Astrocyte of the spinal cord (primary cell): ENCODE results near the gene ADAR.

Experiments
- DNase-seq: peaks from one replicate; pipeline ENCODE4 v3.0.0; 2011; ENCODE audit warnings: low read depth, low spot score
- H3K4me3 ChIP-seq: 2 replicates; pipeline ENCODE4 v1.5.1; 2011; ENCODE audit warnings: low read depth, mild to moderate bottlenecking, low read length, moderate library complexity
- in situ Hi-C: cut with HindIII; loops from 2 replicates; pipeline ENCODE4 v1.10.0; 2017; ENCODE audit warnings: low sequenced_read_pairs
- TF ChIP-seq, protein P1 (sequence below): IDR thresholded peaks from 2 replicates; pipeline ENCODE4 v1.5.1; 2012; ENCODE audit warnings: low read depth, mild to moderate bottlenecking, low read length, inconsistent platforms

The ADAR gene

DNA sequence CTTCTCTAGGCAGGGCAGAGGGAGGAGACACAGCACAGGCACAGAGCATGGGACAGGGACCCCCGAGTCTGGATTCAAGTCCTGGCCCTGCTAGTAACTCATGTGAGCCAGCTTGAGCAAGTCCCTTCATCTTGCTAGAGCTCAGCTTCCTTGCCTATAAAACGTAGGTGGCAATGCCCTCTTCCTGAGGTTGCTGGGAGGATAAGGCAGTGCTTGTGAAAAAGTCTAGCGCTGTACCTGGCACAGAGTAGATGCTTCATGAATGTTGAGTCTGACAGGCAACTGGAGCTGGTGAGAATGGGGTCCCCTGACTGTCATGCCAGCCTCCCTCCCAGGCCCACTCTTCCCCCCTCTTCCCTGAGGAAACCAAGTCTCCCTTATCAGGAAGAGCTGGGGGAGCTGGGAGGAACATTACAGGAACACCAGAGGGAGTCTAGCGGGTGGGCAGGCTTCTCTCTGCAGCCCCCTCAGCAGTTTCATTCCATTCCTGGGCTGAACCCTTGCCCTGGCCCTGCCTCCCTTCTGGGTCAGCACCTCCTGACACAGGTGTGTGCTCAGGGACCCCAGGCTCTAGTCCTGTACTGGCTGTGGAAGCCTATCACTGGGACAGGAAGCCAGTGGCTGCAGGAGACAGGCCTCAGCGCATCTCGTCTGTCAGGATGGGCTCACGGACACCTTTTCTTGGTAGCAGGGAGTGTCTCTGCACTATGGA is 30.5 kb downstream of the ADAR start:
- no peak overlapping the region for H3K4me3 ChIP-seq
- in situ Hi-C loops = no loop called here
- TF ChIP-seq, protein P1, sequence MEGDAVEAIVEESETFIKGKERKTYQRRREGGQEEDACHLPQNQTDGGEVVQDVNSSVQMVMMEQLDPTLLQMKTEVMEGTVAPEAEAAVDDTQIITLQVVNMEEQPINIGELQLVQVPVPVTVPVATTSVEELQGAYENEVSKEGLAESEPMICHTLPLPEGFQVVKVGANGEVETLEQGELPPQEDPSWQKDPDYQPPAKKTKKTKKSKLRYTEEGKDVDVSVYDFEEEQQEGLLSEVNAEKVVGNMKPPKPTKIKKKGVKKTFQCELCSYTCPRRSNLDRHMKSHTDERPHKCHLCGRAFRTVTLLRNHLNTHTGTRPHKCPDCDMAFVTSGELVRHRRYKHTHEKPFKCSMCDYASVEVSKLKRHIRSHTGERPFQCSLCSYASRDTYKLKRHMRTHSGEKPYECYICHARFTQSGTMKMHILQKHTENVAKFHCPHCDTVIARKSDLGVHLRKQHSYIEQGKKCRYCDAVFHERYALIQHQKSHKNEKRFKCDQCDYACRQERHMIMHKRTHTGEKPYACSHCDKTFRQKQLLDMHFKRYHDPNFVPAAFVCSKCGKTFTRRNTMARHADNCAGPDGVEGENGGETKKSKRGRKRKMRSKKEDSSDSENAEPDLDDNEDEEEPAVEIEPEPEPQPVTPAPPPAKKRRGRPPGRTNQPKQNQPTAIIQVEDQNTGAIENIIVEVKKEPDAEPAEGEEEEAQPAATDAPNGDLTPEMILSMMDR = no peak
- no peak for DNase-seq

DNA sequence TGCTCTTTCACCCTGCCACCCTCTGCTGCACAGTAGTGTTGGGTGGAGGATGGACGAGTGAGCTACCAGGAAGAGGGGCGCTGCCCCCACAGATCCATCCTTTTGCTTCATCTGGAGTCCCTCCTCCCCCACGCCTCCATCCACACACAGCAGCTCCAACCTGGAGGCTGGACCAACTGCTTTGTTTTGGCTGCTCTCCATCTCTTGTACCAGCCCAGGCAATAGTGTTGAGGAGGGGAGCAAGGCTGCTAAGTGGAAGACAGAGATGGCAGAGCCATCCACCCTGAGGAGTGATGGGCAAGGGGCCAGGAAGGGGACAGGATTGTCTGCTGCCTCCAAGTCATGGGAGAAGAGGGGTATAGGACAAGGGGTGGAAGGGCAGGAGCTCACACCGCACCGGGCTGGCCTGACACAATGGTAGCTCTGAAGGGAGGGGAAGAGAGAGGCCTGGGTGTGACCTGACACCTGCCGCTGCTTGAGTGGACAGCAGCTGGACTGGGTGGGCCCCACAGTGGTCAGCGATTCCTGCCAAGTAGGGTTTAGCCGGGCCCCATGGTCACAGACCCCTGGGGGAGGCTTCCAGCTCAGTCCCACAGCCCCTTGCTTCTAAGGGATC is 31.9 kb downstream of the ADAR start:
- in situ Hi-C loops = no loop called here
- TF ChIP-seq, protein P1 = no peak
- no peak overlapping the region for H3K4me3 ChIP-seq
- no peak for DNase-seq

DNA sequence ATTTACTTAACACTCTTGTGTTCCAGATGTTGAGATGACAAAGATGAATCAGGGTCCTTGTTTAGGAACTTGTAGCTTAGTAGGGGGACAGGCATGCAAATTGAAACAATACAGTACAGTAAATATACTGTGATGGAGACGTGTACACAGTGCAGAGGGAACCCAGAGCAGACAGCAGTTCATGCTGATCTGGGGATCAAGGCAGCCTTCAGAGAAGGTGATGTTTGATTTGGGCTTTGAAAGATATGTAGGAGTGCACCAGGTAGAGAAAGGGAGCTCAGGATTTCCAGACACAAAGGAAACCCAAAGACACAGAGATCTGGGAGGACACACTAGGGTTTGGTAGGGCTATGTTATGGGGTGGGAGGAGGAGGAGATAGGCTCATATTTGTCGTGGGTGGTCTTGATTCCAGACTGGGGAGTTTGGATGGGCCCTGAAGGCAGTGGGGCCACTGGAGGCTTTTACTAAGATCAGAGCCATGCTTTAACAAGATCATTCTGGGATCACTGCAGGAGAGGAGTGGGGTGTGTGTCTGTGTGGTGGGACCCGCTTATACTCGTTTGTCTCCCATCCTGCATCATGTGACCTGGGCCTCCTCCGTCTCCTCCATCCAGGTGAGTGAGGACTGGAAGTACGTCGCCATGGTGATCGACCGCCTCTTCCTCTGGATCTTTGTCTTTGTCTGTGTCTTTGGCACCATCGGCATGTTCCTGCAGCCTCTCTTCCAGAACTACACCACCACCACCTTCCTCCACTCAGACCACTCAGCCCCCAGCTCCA is 32.6 kb downstream of the ADAR start:
- DNase-seq = no peak
- no peak overlapping the region for H3K4me3 ChIP-seq
- in situ Hi-C loops = no loop called here
- TF ChIP-seq, protein P1 = no peak

DNA sequence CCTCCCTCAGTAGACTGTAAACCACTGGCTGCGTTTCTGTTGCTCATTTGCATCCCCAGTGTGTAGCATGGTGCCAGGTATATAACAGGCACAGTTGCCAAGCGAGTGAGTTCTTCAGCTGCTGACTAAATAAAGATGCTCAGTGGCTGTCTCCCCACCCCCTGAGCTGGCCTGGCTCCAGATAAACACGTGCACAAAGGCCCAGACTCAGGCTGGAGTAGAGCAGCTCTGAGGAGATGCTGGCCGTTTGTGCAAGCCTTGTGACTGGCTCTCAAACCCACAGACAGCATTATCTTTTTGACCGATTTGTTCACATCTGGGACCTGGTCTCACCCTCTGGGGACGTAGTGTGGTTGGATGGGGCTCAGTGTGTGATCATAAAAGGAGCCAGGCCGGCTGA is 33.3 kb downstream of the ADAR start:
- TF ChIP-seq, protein P1 = no peak
- no peak for DNase-seq
- H3K4me3 ChIP-seq = no peak overlapping the region
- in situ Hi-C loops = no loop called here

DNA sequence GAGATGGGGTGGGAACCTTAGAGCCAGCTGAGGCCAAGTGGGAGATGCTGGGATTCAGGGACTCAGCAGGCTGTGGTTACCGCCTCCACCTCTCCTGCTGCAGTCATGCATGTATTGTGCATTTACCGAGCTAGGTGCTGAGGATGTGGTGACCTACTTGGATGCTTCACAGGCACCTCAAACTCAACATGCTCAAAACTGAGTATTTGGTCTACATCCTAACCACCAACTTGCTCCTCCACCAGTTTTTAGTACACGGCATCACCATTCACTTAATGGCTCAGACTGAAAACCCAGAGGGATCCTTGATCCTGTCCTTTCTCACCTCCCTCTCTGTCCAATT is 34.8 kb downstream of the ADAR start:
- TF ChIP-seq, protein P1 = no peak
- no peak for DNase-seq
- H3K4me3 ChIP-seq = no peak overlapping the region
- in situ Hi-C loops = no loop called here

DNA sequence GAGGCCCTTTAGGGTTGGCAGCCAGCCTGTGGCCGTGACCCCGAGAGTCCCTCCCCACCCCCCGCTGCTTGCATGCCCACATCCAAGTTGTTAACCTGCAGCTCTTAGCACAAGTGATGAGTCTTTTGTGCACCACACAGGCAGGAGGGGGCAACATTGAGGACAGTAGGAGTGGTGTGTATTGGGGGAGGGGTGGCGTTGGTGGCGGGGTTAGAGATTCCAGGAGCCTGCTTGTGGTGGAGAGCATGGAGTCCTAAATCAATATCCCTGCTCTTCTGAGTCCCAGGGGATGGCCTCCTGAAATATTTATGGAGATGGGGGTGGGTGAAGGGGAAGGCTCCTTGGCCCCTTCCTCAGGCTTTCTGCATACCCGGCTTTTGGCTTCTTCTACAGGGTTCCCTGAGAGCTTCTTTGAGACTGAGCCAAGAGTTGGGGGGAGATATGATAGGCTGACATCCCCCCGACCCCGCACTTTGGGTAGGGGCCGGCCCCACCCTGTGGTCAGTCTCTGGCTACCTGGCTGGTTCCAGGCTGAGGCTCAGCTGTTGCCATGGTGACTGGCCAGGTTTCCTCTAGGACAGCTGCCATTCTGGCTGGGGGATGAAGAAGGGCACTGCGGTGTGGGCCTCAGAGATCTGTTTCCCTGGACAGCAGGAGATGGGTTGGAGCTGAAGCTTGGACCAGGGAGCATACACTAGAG is 35.4 kb downstream of the ADAR start:
- TF ChIP-seq, protein P1 = no peak
- DNase-seq = no peak
- in situ Hi-C loops = no loop called here
- no peak overlapping the region for H3K4me3 ChIP-seq
